Mammary epithelial cell (primary cell): ENCODE measurements around the gene IRAK1BP1.
"Not testable (repeated sequence)": the region's sequence is repeated elsewhere in the genome, so short reads cannot be mapped to it uniquely, and the experiment has no call there.

Source experiments
- CTCF ChIP-seq, 2 donors: IDR thresholded peaks in 1 of 2; conservative IDR thresholded peaks in 1 of 2; 2 replicates each; pipeline ENCODE4 v1.5.1; 2011 to 2012; ENCODE audit warnings: inconsistent platforms in 2 of 2, low read length in 2 of 2, mild to moderate bottlenecking in 2 of 2, control low read depth in 1 of 2, low read depth in 1 of 2; ENCODE audit not compliant: insufficient read depth in 1 of 2; ENCODE audit errors: extremely low read depth in 1 of 2
- EZH2 ChIP-seq: IDR thresholded peaks from 2 replicates; pipeline ENCODE4 v1.6.1; 2012; ENCODE audit warnings: low read length, inconsistent platforms, borderline replicate concordance

DNA sequence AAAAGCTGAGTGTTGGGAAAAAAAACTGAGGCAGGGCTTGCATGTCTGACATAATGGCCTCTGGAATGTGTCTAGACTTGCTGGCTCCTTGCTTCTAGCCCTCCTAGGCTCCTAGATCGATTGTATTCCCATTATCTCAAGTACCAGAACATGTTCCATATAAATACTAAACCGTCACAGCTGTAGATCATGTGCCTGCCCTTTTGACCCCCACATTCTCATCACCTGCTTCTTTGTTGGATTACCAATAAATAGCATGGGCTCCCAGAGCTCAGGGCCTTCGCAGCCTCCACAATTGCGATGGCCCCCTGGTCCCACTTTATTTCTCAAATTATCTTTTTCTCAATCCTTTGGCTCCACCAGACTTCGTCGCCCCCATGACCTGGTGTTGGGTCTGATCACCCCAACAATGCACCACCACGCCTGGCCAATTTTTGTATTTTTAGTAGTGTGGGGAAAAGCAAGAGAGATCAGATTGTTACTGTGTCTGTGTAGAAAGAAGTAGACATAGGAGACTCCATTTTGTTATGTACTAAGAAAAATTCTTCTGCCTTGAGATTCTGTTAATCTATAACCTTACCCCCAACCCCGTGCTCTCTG lies 8.9 kb upstream of the IRAK1BP1 start:
- not testable (repeated sequence) for TF ChIP-seq EZH2; CTCF (conservative IDR thresholded peaks at IDR 0.05 in 1 of 2, IDR thresholded peaks at IDR 0.05 in 1 of 2; ENCODE audit: extremely low read depth in 1 of 2, insufficient read depth in 1 of 2, low read depth in 1 of 2, low read length in 2 of 2)
